Gastrocnemius medialis (tissue), 4 donors: Measurements from ENCODE around the gene VMP1.
"Not testable (repeated sequence)": the region's sequence is repeated elsewhere in the genome, so short reads cannot be mapped to it uniquely, and the experiment has no call there.

ENCODE experiments used
- CTCF ChIP-seq, 5 experiments: fragments of 450-650 bp in 3 of 5; fragments of 200-600 bp in 2 of 5; sonication (generic) in 2 of 5; IDR thresholded peaks in 4 of 5; conservative IDR thresholded peaks in 1 of 5; 1 replicate in 4 of 5; 2 replicates in 1 of 5; pipeline ENCODE4 v1.5.1; 2016 to 2019; ENCODE audit warnings: antibody characterized with exemption in 5 of 5, mild to moderate bottlenecking in 3 of 5, moderate library complexity in 3 of 5
- POLR2A ChIP-seq, 2 donors: fragments of 450-650 bp; IDR thresholded peaks; one replicate each; pipeline ENCODE4 v1.6.1; 2017; ENCODE audit warnings: antibody characterized with exemption in 2 of 2, mild to moderate bottlenecking in 2 of 2, moderate library complexity in 2 of 2

DNA sequence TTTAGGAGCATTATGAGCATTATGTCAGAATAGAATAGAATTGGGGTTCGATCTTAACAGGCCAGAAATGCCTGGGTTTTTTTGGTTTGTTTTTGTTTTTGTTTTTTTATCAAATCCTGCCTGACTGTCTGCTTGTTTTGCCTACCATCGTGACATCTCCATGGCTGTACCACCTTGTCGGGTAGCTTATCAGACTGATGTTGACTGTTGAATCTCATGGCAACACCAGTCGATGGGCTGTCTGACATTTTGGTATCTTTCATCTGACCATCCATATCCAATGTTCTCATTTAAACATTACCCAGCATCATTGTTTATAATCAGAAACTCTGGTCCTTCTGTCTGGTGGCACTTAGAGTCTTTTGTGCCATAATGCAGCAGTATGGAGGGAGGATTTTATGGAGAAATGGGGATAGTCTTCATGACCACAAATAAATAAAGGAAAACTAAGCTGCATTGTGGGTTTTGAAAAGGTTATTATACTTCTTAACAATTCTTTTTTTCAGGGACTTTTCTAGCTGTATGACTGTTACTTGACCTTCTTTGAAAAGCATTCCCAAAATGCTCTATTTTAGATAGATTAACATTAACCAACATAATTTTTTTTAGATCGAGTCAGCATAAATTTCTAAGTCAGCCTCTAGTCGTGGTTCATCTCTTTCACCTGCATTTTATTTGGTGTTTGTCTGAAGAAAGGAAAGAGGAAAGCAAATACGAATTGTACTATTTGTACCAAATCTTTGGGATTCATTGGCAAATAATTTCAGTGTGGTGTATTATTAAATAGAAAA lies 133.8 kb downstream of the VMP1 start:
- TF ChIP-seq CTCF (IDR thresholded peaks at IDR 0.05 in 4 of 5, conservative IDR thresholded peaks at IDR 0.05 in 1 of 5); POLR2A (IDR thresholded peaks at IDR 0.05): not testable (repeated sequence)
